ENCODE measurements around the gene ALKBH5. TPM values are rescaled to one million over a fixed set of nuclear protein-coding genes. Genes with fewer than 3 reads are reported as not detected.

Gene ALKBH5
- total RNA-seq, 1 experiment from 2014 or later: 105 TPM

- TF ChIP-seq, protein P1, sequence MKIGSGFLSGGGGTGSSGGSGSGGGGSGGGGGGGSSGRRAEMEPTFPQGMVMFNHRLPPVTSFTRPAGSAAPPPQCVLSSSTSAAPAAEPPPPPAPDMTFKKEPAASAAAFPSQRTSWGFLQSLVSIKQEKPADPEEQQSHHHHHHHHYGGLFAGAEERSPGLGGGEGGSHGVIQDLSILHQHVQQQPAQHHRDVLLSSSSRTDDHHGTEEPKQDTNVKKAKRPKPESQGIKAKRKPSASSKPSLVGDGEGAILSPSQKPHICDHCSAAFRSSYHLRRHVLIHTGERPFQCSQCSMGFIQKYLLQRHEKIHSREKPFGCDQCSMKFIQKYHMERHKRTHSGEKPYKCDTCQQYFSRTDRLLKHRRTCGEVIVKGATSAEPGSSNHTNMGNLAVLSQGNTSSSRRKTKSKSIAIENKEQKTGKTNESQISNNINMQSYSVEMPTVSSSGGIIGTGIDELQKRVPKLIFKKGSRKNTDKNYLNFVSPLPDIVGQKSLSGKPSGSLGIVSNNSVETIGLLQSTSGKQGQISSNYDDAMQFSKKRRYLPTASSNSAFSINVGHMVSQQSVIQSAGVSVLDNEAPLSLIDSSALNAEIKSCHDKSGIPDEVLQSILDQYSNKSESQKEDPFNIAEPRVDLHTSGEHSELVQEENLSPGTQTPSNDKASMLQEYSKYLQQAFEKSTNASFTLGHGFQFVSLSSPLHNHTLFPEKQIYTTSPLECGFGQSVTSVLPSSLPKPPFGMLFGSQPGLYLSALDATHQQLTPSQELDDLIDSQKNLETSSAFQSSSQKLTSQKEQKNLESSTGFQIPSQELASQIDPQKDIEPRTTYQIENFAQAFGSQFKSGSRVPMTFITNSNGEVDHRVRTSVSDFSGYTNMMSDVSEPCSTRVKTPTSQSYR (CRISPR knock-in tag; IDR thresholded peaks at IDR 0.05): no peak
- TF ChIP-seq STAT6 (CRISPR knock-in tag; conservative IDR thresholded peaks at IDR 0.05; ENCODE audit: low read depth) (no peak), ZNF317 (CRISPR knock-in tag; IDR thresholded peaks at IDR 0.05; ENCODE audit: borderline replicate concordance, low read depth) (no peak), CREB1 (CRISPR knock-in tag; IDR thresholded peaks at IDR 0.05) (no peak)
Measured at GRCh38 chr17:18250259-18250658, 66.6 kb downstream of the ALKBH5 start (continued).

DNA sequence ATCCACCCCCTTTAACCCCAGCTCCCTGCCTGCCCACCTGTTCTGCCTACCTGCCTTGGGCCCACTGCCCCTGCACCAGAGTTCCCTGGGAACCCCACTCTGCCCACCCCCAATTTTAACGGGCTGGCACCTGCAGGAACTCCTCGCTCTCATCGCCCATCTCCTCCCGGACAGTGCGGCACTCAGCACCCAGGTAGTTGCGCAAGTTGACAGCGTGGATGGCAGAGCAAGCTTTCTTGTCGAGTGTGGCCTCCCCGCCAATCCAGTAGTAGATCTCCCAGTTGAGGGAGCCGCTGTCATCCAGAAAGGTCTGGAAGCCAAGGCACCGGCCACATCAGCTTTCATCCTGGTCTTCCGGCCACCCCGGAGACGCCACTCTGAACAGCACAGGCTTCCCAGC, 67.1 kb downstream of the ALKBH5 start:
- no peak for ATAC-seq
- ChIA-PET CTCF (interaction anchor here (0.6 to 0.9 kb wide), 2 partner anchors 33 to 70 kb away, joined by 3 read pairs; no protein-coding TSS in a partner anchor), POLR2A (no interaction called here)
- DNase-seq (ENCODE audit: low spot score): no peak
- Mint-ChIP-seq H3K36me3 (peaks cover 57% of the 10 kb centered on the region), H3K27me3 (ENCODE audit: low read depth) (no peaks in the 10 kb centered on the region), H3K27ac (0 out of 2 replicates have a peak overlapping the region, but pooled peaks have one; percentile 44), H3K4me3 (no peak overlapping the region), H3K9me3 (no peaks in the 10 kb centered on the region), H3K4me1 (peaks cover 21% of the 10 kb centered on the region)
- TF ChIP-seq SOX15 (CRISPR knock-in tag; IDR thresholded peaks at IDR 0.05) (no peak), EMX1 (CRISPR knock-in tag; IDR thresholded peaks at IDR 0.05) (no peak), ATF3 (CRISPR knock-in tag; conservative IDR thresholded peaks at IDR 0.05) (no peak), NFATC4 (CRISPR knock-in tag; IDR thresholded peaks at IDR 0.05) (no peak), NR2C2 (CRISPR knock-in tag; IDR thresholded peaks at IDR 0.05) (no peak), MYBL2 (CRISPR knock-in tag; IDR thresholded peaks at IDR 0.05) (no peak), JUN (CRISPR knock-in tag; IDR thresholded peaks at IDR 0.05) (no peak), ZBTB21 (CRISPR knock-in tag; IDR thresholded peaks at IDR 0.05; ENCODE audit: borderline replicate concordance) (no peak), GTF2I (CRISPR knock-in tag; conservative IDR thresholded peaks at IDR 0.05) (no peak), IRF2 (CRISPR knock-in tag; IDR thresholded peaks at IDR 0.05; ENCODE audit: borderline replicate concordance, low read depth) (no peak), ZNF671 (CRISPR knock-in tag; IDR thresholded peaks at IDR 0.05) (no peak), ETV6 (CRISPR knock-in tag; IDR thresholded peaks at IDR 0.05) (no peak), ZNF396 (CRISPR knock-in tag; IDR thresholded peaks at IDR 0.05; ENCODE audit: borderline replicate concordance) (no peak), MXD4 (CRISPR knock-in tag; IDR thresholded peaks at IDR 0.05; ENCODE audit: borderline replicate concordance) (no peak), NR3C1 (CRISPR knock-in tag; conservative IDR thresholded peaks at IDR 0.05; ENCODE audit: low read depth) (no peak), PRDM15 (CRISPR knock-in tag; IDR thresholded peaks at IDR 0.05) (no peak), ZNF232 (CRISPR knock-in tag; IDR thresholded peaks at IDR 0.05) (no peak)
- TF ChIP-seq, protein P2, sequence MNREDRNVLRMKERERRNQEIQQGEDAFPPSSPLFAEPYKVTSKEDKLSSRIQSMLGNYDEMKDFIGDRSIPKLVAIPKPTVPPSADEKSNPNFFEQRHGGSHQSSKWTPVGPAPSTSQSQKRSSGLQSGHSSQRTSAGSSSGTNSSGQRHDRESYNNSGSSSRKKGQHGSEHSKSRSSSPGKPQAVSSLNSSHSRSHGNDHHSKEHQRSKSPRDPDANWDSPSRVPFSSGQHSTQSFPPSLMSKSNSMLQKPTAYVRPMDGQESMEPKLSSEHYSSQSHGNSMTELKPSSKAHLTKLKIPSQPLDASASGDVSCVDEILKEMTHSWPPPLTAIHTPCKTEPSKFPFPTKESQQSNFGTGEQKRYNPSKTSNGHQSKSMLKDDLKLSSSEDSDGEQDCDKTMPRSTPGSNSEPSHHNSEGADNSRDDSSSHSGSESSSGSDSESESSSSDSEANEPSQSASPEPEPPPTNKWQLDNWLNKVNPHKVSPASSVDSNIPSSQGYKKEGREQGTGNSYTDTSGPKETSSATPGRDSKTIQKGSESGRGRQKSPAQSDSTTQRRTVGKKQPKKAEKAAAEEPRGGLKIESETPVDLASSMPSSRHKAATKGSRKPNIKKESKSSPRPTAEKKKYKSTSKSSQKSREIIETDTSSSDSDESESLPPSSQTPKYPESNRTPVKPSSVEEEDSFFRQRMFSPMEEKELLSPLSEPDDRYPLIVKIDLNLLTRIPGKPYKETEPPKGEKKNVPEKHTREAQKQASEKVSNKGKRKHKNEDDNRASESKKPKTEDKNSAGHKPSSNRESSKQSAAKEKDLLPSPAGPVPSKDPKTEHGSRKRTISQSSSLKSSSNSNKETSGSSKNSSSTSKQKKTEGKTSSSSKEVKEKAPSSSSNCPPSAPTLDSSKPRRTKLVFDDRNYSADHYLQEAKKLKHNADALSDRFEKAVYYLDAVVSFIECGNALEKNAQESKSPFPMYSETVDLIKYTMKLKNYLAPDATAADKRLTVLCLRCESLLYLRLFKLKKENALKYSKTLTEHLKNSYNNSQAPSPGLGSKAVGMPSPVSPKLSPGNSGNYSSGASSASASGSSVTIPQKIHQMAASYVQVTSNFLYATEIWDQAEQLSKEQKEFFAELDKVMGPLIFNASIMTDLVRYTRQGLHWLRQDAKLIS (CRISPR knock-in tag; IDR thresholded peaks at IDR 0.05; ENCODE audit: borderline replicate concordance): no peak

Measured in WTC11 (cell line).